GM19025 (cell line): ENCODE data around the gene ETV4.

Experiments
- ATAC-seq: cut with Tn5 transposase; IDR thresholded peaks from one replicate; pipeline ENCODE4 v1.9.1; 2021; ENCODE audit warnings: mild to moderate bottlenecking, low read depth, moderate library complexity; ENCODE audit not compliant: unreplicated experiment

The ETV4 gene

DNA sequence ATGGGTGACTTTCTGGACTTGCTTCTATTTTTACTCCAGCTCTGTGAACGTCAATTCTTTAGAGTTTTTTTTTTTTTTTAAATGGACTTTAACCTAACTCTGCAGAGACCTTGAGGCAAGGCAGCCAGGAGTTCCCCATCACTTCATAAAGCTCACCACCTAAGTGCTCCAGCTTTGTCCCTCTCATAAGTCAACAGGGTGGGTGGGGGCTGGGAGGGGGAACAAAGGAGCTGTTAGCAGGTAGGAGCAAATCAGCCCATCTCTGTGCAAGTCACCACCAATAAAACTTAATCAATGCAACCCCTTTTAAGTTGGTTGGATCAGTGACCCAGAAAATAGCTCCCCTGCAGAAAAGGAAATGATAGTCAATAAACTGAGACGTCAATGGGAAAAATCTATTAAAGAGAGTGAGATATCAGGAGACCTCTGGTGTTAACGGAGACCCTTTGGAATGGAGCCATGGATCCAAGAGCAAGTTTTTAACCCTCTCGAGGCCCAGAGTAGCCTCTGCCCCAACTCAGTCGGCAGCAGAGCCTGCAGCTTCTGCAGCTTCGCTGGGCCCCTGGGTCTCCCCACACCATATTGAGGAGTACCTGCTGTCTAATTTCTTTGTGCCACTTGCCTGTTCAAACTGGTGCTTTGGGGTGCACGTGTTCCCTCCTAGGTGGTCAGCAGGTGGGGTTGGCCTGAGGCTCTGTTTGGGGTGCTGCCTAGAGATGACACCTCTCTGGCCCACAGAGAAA is 27.6 kb upstream of the ETV4 start:
- no peak for ATAC-seq

DNA sequence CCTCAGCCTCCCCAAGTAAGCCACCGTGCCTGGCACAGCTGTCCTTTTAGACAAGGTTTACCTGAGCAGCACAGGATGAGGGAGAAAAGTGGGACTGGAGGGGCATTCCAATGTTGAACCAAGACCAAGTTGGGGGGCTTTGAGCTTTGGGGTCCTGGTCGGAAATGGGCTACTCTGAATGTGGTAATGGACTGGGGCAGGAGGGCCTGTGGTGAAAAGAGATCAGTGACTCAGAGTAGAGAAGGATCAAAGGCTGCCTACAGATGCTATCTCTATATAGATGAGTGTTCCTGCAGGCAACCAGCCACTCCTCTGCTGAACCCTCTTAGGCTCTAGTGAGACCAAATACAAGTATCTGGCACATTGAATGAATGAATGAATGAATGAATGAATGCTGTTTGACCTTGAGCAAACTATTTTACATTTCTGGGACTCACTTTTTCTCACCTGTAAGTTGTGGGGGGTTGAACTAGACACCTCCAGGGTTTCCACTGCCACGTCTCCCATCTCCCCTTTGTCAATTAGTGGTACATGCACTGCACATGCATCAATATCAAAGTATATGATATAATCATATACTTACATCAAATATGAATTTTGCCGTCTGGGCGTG is 26.3 kb upstream of the ETV4 start:
- ATAC-seq = no peak

GRCh38 chr17:43570518-43570928 is 24.4 kb upstream of the ETV4 start:
- no peak for ATAC-seq

- no peak for ATAC-seq
Measured at GRCh38 chr17:43568506-43569082, 22.5 kb upstream of the ETV4 start.

DNA sequence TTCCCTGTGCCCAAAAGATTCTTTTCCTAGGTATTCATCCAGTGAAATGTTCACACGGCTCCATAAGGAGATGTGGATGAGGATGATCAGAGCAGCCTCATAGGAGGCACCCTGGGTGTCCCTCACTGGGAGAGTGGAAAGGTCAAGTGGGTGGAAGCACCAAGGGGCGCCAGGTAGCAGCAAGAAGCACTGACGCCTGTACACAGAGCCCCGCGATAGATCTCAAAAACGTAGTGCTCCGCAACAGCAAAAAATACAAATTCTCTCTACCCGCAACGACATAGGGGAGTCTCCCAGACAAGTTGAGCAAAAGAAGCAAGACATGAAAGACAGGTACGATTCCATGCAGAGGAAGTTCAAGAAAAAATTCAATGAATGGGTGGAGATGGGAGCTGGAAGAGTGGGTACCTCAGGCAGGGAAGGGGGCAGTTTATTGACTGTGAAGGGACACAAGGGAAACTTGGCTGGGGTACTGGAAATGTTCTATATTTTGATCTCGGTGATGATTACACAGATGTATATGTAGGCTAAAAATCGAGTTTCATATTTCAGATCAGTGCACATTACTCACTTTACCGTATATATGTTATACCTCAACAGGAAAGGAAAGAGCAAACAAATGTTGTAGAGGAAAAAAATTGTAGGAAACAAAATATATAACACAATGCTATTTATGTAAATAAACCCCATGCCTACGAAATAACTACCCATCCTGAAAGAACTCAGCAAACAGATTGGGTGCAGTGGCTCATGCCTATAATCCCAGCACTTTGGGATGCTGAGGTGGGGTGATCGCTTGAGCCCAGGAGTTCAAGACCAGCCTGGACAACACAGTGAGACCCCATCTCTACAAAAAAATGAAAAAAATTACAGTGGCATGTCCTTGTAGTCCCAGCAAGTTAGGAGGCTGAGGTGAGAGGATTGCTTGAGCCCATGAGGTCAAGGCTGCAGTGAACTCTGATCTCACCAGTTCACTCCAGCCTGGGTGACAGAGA is 17.8 kb upstream of the ETV4 start:
- ATAC-seq = no peak

GRCh38 chr17:43562679-43563599 is 16.8 kb upstream of the ETV4 start:
- no peak for ATAC-seq

DNA sequence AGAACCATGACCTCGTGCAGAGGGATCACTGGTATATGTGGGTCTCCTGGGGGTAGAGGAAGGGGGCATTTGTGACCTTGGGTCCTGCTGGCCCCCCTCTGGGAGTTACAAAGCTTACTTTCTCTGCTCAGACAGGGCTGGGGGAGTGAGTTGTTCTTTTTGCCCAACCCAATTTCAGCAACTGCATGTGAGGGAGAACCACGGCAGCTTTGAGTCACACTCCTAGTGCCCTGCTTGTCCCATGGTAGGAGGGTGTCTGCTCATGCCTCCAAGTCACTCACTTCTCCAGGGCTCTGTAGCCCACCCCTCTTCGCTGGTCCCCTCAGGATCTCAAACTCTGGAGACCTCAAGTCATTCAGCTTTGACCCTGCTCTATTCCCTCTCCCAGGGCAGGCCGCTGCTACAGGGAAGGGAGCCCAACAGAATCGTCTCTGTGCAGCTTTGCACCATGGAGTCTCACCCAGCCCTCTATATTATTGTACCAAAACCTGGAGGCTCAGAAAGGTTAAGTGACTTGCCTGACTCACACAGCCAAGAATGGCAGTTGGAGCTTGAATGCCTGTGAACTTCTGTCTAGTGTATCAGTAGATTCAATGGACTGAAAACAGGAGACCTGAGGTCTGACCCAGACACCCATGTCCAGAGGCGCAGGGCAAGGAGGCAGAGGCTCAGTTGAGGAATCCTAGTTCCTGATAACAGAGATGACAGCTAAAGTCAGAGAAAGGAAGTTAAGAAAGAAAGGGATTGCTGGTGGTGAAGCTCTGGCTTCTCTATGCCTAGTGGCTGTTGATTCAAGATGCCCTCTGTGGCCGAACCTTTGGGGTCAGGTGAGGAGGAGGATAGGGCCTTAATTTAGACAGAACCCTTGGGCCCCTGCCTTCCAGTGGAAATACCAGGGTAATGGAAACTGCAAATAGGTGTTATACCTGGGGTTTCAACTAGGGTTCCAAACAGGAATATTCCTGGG is 14.6 kb upstream of the ETV4 start:
- no peak for ATAC-seq

DNA sequence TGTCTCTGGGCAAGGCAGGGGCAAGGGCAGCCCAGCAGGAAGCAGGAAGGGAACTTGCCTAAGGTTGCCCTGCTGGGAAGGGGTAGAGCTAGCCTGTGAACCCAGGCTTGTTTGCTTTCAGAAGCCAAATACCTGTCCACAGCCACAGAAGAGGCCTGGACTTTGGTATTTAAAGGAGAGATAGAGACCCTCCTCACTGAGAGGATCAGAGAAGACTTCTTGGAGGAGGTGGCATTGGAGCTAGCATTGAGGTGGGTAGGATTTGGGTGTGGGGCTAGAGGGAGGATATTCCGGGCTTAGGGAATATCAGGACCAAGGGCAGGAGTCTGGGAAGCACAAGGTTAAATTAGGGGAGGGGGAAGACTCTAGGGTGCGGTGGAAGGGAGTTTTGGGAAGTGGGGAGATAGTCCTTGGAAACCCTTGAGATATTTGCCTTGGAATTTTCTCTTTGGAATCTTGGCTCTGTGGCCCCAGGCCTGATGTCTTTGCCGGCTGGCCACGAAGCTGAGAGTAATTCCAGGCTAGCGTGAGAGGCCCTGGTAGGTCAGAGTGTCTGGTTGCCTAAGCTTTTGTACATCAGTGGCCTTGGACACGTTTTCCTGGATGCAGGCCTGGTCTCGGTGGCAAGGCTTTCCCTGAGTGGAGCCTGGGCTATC is 13.1 kb upstream of the ETV4 start:
- ATAC-seq = no peak

DNA sequence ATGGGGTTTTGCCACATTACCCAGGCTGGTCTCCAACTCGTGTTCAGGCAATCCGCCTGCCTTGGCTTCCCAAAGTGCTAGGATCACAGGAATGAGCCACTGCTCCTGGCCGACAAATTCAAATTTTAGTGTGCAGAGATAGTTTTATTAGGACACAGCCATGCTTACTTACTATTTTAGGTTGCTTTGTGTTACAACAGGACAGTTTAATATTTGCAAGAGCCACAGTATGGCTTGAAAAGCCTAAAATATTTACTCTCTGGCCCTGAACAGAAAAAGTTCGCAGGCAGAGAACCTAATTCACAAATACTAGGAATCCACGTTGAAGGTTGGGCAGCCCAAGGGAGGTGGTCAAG is 12.6 kb upstream of the ETV4 start:
- ATAC-seq = no peak

- no peak for ATAC-seq
Measured at GRCh38 chr17:43556292-43556691, 10.2 kb upstream of the ETV4 start.

DNA sequence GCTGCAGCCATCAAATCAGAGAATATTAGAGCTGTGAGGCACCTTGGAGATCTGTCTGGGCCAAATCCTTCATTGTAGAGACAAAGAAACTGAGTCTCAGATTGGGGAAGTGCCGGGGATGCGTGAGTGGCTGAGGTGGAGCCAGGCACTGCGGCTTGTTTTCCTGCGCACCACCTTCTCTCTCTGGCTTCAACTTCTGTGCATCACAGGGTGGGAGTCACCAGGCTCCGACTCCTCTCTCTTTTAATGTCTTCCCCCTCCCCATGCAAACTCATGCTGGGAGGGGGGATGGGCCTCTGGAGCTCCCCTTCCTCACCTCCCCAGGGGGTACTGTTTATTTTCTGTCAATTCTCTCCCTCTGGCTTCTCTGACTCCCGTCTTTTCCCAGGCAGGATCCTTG is 8.7 kb upstream of the ETV4 start:
- no peak for ATAC-seq

- no peak for ATAC-seq
Measured at GRCh38 chr17:43553573-43553972, 7.4 kb upstream of the ETV4 start.

GRCh38 chr17:43552229-43552837 is 6.2 kb upstream of the ETV4 start:
- no peak for ATAC-seq

- no peak for ATAC-seq
Measured at GRCh38 chr17:43550754-43551153, 4.6 kb upstream of the ETV4 start.

DNA sequence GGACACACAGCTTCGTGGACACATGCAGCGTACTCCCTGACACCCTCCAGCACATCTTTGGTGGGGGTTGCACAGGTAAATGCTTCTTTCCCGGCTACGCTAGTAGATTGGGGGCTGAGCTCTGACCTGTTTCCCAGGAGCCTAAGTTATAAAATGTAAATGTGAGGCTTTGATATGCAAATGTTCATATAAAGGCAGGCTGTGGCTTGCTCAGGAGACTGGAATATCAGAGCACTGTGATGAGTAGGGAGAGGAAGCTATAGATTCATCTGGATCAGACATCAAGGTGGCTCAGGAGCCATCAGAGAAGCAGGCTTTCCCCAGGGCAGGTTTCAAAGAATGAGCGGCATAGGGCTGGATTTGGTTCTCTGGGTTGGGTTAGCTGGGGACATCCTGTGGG is 3.4 kb upstream of the ETV4 start:
- no peak for ATAC-seq

GRCh38 chr17:43548689-43549379 is 2.7 kb upstream of the ETV4 start:
- no peak for ATAC-seq

DNA sequence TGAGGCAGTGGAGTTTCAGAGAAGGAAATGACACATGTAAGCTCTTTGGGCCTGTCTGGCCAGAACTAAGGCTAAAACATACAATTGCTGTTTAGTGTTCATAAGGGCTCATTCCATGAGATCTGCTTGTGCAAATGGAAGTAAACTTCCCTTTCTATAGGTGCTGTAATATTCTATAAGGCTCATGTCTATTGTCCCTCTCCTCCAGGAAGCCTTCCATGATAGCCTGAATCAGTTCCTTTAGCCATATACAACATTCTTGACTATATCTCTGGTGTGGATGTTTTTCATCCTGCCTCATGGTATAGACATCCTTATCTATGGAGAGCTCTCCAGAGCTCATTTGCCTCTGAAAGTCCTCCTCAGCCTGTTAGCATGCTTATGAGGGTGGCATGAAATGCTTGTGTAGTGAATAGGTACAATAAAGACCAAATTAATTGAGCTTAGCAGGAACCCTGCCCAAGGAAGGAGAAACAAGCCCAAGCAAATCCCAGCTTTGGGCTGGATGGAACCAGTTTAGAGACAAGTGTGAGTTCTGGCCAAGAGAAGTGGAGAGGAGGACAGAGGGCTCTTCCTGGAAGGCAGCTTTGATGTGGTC is 1.6 kb upstream of the ETV4 start:
- ATAC-seq = no peak
